ENCODE data around the gene ZMIZ1. TPM values are rescaled to one million over a fixed set of nuclear protein-coding genes. Genes with fewer than 3 reads are reported as not detected.

ZMIZ1 gene
- total RNA-seq, 6 experiments from 2014 or later, result 38.6 to 60.3 (median 51.2) TPM

DNA sequence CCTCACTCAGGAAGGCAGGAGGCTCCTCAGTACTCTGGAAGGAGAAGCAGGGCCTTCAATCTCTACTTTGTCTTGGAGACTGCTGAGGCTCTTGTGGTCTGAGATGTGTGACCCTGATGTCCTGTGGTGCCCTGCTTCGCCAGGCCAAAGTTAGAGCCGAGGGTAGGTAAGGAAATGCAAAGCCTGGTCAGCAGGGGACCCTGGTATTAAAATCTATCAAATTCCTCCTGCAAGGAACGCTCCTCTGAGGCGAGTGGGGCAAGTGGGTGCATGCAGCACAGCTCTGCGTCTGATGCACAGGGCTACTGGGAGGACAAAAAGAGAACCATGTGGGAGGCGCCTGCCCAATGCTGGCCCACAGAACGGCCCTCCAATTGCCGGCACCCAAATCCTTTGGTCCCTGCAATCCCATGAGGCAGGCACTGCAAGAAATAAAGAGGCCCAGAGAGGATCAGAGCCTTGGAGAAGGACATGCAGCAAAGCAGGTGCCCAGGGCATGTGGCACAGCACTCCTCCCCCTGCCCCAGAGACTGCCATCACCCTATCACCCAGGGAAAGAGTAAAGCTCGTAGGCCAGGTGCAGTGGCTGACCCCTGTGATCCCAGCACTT lies 23.1 kb upstream of the ZMIZ1 start:
- Mint-ChIP-seq H3K4me3 (no peak overlapping the region), H3K9me3 (no peaks in the 10 kb centered on the region), H3K27ac (no peak overlapping the region), H3K27me3 (ENCODE audit: insufficient read depth) (peaks cover 20% of the 10 kb centered on the region), H3K4me1 (ENCODE audit: low read depth) (peaks cover 9% of the 10 kb centered on the region; the same call in 1 of the 2 replicates), H3K36me3 (ENCODE audit: low read depth) (no peaks in the 10 kb centered on the region)
- no peak for DNase-seq
- TF ChIP-seq, protein P1, sequence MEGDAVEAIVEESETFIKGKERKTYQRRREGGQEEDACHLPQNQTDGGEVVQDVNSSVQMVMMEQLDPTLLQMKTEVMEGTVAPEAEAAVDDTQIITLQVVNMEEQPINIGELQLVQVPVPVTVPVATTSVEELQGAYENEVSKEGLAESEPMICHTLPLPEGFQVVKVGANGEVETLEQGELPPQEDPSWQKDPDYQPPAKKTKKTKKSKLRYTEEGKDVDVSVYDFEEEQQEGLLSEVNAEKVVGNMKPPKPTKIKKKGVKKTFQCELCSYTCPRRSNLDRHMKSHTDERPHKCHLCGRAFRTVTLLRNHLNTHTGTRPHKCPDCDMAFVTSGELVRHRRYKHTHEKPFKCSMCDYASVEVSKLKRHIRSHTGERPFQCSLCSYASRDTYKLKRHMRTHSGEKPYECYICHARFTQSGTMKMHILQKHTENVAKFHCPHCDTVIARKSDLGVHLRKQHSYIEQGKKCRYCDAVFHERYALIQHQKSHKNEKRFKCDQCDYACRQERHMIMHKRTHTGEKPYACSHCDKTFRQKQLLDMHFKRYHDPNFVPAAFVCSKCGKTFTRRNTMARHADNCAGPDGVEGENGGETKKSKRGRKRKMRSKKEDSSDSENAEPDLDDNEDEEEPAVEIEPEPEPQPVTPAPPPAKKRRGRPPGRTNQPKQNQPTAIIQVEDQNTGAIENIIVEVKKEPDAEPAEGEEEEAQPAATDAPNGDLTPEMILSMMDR (IDR thresholded peaks at IDR 0.05), result no peak

DNA sequence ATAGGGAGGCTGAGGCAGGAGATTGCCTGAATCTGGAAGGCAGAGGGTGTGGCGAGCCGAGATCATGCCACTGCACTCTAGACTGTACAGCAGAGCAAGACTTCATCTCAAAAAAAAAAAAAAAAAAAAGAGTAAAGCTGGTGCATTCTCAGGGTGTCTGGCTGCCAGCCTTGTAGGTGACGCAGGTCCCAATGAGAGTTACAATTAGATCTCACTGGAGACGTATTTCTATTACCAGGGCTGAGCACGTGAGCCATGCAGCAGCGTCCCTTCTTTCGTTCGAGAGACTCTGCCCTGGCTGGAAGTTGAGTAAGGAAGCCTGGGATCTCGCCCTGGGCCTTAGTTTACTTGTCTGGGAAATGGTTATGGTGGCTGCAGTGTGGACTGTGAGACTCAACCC lies 22.4 kb upstream of the ZMIZ1 start:
- peaks cover 20% of the 10 kb centered on the region for H3K27me3 Mint-ChIP-seq (ENCODE audit: insufficient read depth)
- no peaks in the 10 kb centered on the region for H3K36me3 Mint-ChIP-seq (ENCODE audit: low read depth)
- no peak for DNase-seq
- no peak overlapping the region for H3K27ac Mint-ChIP-seq
- no peak overlapping the region for H3K4me3 Mint-ChIP-seq
- H3K4me1 Mint-ChIP-seq (ENCODE audit: low read depth), result peaks cover 14% of the 10 kb centered on the region; the same call in 1 of the 2 replicates
- no peaks in the 10 kb centered on the region for H3K9me3 Mint-ChIP-seq
- TF ChIP-seq, protein P1 (IDR thresholded peaks at IDR 0.05), result no peak

DNA sequence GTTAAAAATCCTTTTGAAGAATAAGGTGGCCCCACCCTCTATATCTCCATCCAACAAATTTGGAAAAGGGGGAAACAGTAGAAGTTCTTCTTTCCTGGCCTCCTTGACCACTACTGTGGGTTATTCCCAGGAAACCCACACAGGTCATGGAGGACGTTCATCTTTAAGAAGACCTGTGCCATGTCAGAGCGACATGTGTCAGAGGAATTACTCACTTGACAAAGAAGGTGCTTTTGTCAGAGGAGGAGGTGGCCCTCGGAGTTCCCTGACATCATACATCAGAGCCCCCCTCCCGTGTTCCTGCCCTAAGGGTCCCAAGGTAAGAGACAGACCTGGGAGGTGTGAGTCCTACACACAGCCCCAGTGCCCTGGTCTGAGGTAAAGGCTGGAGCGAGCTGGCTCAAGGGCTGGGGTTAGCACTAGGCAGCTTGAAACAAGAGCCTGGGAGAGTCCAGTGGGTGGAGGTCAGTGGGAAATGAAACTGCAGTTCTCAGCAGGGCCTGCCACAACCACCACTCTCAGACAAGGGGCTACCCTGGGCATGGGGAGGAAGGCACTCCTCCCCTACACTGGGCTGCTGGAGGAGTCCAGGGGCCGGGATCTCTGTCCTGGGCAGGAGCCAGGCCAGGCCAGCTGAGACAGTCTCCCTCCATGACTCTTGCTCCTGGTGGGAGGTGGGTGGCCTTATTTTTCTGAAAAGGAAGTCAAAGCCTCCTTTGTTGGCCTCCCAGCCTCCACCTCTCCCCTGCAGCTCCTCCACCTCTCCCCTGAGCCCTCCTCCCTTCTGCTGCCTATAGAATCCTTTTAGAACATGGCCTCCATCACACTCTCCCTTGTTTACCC lies 21.8 kb upstream of the ZMIZ1 start:
- H3K36me3 Mint-ChIP-seq (ENCODE audit: low read depth), result no peaks in the 10 kb centered on the region
- TF ChIP-seq, protein P1 (IDR thresholded peaks at IDR 0.05), result no peak
- no peaks in the 10 kb centered on the region for H3K9me3 Mint-ChIP-seq
- no peak for DNase-seq
- H3K27me3 Mint-ChIP-seq (ENCODE audit: insufficient read depth), result peaks cover 20% of the 10 kb centered on the region
- H3K4me1 Mint-ChIP-seq (ENCODE audit: low read depth), result peaks cover 14% of the 10 kb centered on the region; the same call in 1 of the 2 replicates
- no peak overlapping the region for H3K4me3 Mint-ChIP-seq
- no peak overlapping the region for H3K27ac Mint-ChIP-seq

DNA sequence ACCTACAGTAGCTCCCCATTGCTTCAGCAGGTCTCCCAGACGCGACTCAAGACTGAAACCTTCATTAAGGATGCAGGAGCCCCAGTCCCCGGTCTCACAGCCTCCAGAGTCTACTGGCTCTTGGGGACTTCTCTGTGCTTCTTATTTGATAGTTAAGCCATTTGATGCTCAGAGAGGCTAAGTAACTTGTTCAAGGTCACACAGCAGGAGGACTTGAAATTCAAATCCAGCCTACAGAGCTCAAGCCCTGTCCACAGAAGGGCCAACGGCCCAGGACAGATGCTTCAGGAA lies 21.2 kb upstream of the ZMIZ1 start:
- Mint-ChIP-seq H3K27ac (no peak overlapping the region), H3K36me3 (ENCODE audit: low read depth) (no peaks in the 10 kb centered on the region), H3K9me3 (no peaks in the 10 kb centered on the region), H3K4me3 (no peak overlapping the region), H3K4me1 (ENCODE audit: low read depth) (peaks cover 14% of the 10 kb centered on the region; the same call in 1 of the 2 replicates), H3K27me3 (ENCODE audit: insufficient read depth) (peaks cover 16% of the 10 kb centered on the region)
- no peak for DNase-seq
- TF ChIP-seq, protein P1 (IDR thresholded peaks at IDR 0.05), result no peak

DNA sequence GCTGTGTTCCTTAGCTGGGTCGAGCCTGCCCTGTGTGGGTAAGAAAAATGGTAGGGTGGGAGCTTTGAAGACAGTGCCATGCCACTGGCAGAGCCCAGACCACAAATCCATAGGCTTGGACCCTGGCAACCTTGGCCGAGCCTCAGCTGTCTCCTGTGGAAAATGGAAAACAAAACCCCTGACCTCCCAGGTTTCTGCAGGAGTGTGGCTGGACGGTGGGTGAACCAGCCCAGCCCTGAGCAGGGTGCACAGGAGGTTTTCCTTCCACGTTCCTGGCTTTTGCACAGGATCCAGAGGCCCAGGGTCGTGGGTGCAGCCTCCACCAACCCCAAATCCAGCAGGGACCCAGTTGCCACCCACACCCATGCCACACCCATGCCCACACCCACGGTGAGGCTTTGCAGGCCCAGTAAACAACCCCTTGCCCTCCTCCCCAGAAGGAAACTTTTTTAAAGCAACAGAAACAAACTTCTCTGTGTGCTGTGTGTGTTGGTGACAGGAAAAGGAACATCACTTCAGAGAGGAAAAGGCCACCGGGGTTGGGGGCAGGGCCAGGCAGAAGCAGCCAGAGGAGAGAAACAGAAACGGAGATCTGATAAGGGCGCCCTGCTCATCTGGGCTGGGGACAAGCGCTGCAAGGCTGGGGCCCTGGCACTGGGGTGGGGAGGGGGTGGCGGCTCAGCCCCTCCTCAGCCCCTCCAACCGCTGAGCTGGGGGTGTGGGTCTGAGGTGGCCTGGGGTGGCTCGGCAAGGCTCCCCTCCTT lies 20.7 kb upstream of the ZMIZ1 start:
- TF ChIP-seq, protein P1 (IDR thresholded peaks at IDR 0.05), result no peak
- H3K27ac Mint-ChIP-seq, result no peak overlapping the region
- H3K36me3 Mint-ChIP-seq (ENCODE audit: low read depth), result no peaks in the 10 kb centered on the region
- H3K9me3 Mint-ChIP-seq, result no peaks in the 10 kb centered on the region
- peaks cover 17% of the 10 kb centered on the region for H3K27me3 Mint-ChIP-seq (ENCODE audit: insufficient read depth)
- H3K4me1 Mint-ChIP-seq (ENCODE audit: low read depth), result peaks cover 14% of the 10 kb centered on the region; the same call in 1 of the 2 replicates
- DNase-seq, result no peak
- H3K4me3 Mint-ChIP-seq, result no peak overlapping the region

All from HFFc6 (cell line).